ENCODE measurements around the gene RBMY1D. TPM values are rescaled to one million over a fixed set of nuclear protein-coding genes. Genes with fewer than 3 reads are reported as not detected.
"Not testable (repeated sequence)": the region's sequence is repeated elsewhere in the genome, so short reads cannot be mapped to it uniquely, and the experiment has no call there.

Gene RBMY1D
- polyA plus RNA-seq (2012; ENCODE audit: insufficient read depth, insufficient read length, low read depth) = not detected

DNA sequence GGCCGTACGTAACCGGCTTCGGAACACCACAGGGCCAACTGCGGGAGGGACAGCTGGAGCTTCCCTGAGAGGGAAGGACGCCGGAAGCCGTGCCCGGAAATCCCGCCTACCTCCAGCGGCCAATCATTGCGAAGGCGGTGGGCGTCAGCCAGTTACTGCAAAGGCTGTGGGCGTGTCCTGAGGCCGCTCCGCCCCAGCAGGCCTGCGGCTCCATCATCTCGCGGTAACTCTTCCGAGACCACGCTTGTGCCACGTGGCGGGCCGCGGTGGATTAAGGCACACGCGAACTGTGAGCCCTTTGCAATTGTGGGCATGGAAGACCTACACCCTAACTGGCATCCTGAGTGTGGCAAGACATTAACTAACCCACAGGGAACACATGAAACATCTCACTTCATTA is at the start of gene RBMY1D:
TSS of gene RBMY1D (minus strand) at position 101 of the 400 bp plus-strand sequence. CDS start 2,013 bp downstream, outside the sequence.
- not testable (repeated sequence) for H3K36me3 ChIP-seq; H3K4me3 ChIP-seq (ENCODE audit: low read depth, low read length); H3K9me3 ChIP-seq; H3K27me3 ChIP-seq; DNase-seq; H3K4me1 ChIP-seq

GRCh38 chrY:21917932-21918331 is 23.6 kb upstream of the RBMY1D start, which contains the start of gene RBMY1E:
Gene RBMY1E (minus strand): TSS chrY:21918032. CDS start chrY:21916054, 1,978 bp downstream.
- H3K36me3 ChIP-seq; H3K27me3 ChIP-seq; H3K9me3 ChIP-seq; DNase-seq; H3K4me3 ChIP-seq (ENCODE audit: low read depth, low read length); H3K4me1 ChIP-seq: not testable (repeated sequence)

DNA sequence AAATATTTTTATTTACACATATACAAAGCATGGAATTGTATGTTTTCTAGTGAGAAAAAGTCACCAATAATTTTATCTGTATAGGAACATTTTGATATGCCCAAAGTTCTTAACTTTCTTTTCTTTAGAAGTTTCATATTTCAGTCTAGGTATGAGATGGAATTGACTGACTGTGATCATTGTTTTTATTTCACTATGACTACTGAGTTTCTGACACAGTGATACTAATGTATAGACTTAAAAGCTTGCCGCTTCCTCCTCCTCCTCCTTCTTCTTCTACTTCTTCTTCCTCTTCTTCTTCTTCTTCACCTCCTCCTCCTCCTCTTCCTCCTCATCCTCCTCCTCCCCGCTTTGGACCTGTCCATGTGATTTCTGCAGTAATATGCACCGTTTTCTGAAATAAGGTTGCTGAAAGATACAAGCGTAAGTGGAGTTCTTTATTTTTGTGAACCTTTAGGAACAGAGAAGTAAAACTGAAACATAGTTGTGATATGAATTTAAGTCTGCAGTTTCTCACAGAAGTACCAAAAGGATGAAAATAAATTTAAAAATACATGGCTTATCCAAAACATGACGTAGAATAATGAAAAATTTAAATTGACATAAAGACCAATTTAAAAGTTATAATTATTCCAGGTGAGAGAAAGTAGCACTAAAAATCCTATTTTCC is 24.8 kb downstream of the RBMY1D start:
- DNase-seq; H3K9me3 ChIP-seq; H3K27me3 ChIP-seq; H3K4me3 ChIP-seq (ENCODE audit: low read depth, low read length); H3K36me3 ChIP-seq; H3K4me1 ChIP-seq: not testable (repeated sequence)

- TF ChIP-seq, protein P1, sequence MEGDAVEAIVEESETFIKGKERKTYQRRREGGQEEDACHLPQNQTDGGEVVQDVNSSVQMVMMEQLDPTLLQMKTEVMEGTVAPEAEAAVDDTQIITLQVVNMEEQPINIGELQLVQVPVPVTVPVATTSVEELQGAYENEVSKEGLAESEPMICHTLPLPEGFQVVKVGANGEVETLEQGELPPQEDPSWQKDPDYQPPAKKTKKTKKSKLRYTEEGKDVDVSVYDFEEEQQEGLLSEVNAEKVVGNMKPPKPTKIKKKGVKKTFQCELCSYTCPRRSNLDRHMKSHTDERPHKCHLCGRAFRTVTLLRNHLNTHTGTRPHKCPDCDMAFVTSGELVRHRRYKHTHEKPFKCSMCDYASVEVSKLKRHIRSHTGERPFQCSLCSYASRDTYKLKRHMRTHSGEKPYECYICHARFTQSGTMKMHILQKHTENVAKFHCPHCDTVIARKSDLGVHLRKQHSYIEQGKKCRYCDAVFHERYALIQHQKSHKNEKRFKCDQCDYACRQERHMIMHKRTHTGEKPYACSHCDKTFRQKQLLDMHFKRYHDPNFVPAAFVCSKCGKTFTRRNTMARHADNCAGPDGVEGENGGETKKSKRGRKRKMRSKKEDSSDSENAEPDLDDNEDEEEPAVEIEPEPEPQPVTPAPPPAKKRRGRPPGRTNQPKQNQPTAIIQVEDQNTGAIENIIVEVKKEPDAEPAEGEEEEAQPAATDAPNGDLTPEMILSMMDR (IDR thresholded peaks at IDR 0.05; ENCODE audit: low read depth, low read length) = no peak
- DNase-seq = no peak
- no peak overlapping the region for H3K4me3 ChIP-seq (ENCODE audit: low read depth, low read length)
- H3K27me3 ChIP-seq = no peaks in the 10 kb centered on the region
- no peaks in the 10 kb centered on the region for H3K36me3 ChIP-seq
- H3K4me1 ChIP-seq = no peaks in the 10 kb centered on the region
- no peaks in the 10 kb centered on the region for H3K9me3 ChIP-seq
Observed at GRCh38 chrY:21845481-21845880, 48.8 kb downstream of the RBMY1D start.

GRCh38 chrY:21842090-21842489 is 52.2 kb downstream of the RBMY1D start:
- TF ChIP-seq, protein P1 (IDR thresholded peaks at IDR 0.05; ENCODE audit: low read depth, low read length) = no peak
- DNase-seq = no peak
- Histone ChIP-seq H3K4me1 (no peaks in the 10 kb centered on the region), H3K4me3 (ENCODE audit: low read depth, low read length) (no peak overlapping the region), H3K36me3 (no peaks in the 10 kb centered on the region), H3K27me3 (no peaks in the 10 kb centered on the region), H3K9me3 (no peaks in the 10 kb centered on the region)

GRCh38 chrY:21839489-21839888 is 54.8 kb downstream of the RBMY1D start:
- no peaks in the 10 kb centered on the region for H3K4me1 ChIP-seq
- no peak overlapping the region for H3K4me3 ChIP-seq (ENCODE audit: low read depth, low read length)
- no peak for DNase-seq
- H3K27me3 ChIP-seq = no peaks in the 10 kb centered on the region
- no peaks in the 10 kb centered on the region for H3K36me3 ChIP-seq
- no peaks in the 10 kb centered on the region for H3K9me3 ChIP-seq
- TF ChIP-seq, protein P1 (IDR thresholded peaks at IDR 0.05; ENCODE audit: low read depth, low read length) = no peak

DNA sequence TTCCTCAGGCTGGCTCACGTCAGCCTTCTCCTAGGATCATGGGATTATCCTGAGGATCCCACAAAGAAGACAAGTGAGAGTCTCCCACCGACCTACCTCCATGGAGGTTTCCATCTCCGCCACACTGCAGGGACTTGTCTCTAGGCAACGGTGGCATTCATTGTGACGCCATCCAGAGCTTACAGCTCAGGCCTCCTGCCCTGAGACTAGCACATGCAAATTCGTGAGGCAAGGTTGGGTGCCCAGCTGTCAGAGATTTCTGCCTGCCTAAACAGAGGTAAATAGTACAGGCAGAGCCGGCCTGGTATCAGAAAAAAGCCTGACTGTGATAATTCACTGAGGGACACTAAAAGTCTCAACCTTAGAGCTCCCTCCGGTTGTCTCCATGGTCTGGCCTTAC is 58.0 kb downstream of the RBMY1D start:
- TF ChIP-seq, protein P1 (IDR thresholded peaks at IDR 0.05; ENCODE audit: low read depth, low read length) = no peak
- DNase-seq = no peak
- no peak overlapping the region for H3K4me3 ChIP-seq (ENCODE audit: low read depth, low read length)
- no peaks in the 10 kb centered on the region for H3K4me1 ChIP-seq
- no peaks in the 10 kb centered on the region for H3K9me3 ChIP-seq
- no peaks in the 10 kb centered on the region for H3K36me3 ChIP-seq
- H3K27me3 ChIP-seq = no peaks in the 10 kb centered on the region

All from BE2C (cell line).